Neural cell (in vitro differentiated cells): Measurements from ENCODE around the gene MTHFD1L.

ENCODE experiments used
- CTCF ChIP-seq: fragments of 450-650 bp; IDR thresholded peaks from 2 replicates; pipeline ENCODE4 v1.5.1; 2014; ENCODE audit warnings: antibody characterized with exemption, mild to moderate bottlenecking, moderate library complexity; ENCODE audit not compliant: poor library complexity, severe bottlenecking
- EP300 ChIP-seq: fragments of 450-650 bp; conservative IDR thresholded peaks from 2 replicates; pipeline ENCODE4 v1.6.1; 2014; ENCODE audit warnings: antibody characterized with exemption, mild to moderate bottlenecking, moderate library complexity; ENCODE audit not compliant: poor library complexity, severe bottlenecking
- EZH2 ChIP-seq: fragments of 200-600, 300-800 bp; shearing (Covaris generic), sonication (generic); IDR thresholded peaks from 2 replicates; pipeline ENCODE4 v1.6.1; 2014; ENCODE audit warnings: antibody characterized with exemption, low read length, borderline replicate concordance, mild to moderate bottlenecking; ENCODE audit not compliant: insufficient read depth, poor library complexity, severe bottlenecking
- MXI1 ChIP-seq: fragments of 450-650 bp; conservative IDR thresholded peaks from 2 replicates; pipeline ENCODE4 v1.6.1; 2014; ENCODE audit warnings: antibody characterized with exemption, mild to moderate bottlenecking; ENCODE audit not compliant: poor library complexity, severe bottlenecking
- POLR2AphosphoS5 ChIP-seq: IDR thresholded peaks from 2 replicates; pipeline ENCODE4 v1.6.1; 2012
- RAD21 ChIP-seq: fragments of 450-650 bp; conservative IDR thresholded peaks from 2 replicates; pipeline ENCODE4 v1.6.1; 2014; ENCODE audit warnings: antibody characterized with exemption, mild to moderate bottlenecking, moderate library complexity
- TAF1 ChIP-seq: IDR thresholded peaks from 2 replicates; pipeline ENCODE4 v1.6.1; 2012; ENCODE audit warnings: low read depth

- no peak for TF ChIP-seq CTCF
- no peak for TF ChIP-seq EZH2
- TF ChIP-seq EP300: no peak
- TF ChIP-seq POLR2AphosphoS5: no peak
- TF ChIP-seq TAF1: no peak
- no peak for TF ChIP-seq MXI1
- no peak for TF ChIP-seq RAD21
Measured at GRCh38 chr6:150915131-150915879, 49.8 kb downstream of the MTHFD1L start.
